ENCODE data around the gene CRHR2. TPM values are rescaled to one million over a fixed set of nuclear protein-coding genes. Genes with fewer than 3 reads are reported as not detected.

Gene CRHR2
- total and polyA plus RNA-seq, 2 experiments from 2014 or later: 0.14 to 1.4 TPM

DNA sequence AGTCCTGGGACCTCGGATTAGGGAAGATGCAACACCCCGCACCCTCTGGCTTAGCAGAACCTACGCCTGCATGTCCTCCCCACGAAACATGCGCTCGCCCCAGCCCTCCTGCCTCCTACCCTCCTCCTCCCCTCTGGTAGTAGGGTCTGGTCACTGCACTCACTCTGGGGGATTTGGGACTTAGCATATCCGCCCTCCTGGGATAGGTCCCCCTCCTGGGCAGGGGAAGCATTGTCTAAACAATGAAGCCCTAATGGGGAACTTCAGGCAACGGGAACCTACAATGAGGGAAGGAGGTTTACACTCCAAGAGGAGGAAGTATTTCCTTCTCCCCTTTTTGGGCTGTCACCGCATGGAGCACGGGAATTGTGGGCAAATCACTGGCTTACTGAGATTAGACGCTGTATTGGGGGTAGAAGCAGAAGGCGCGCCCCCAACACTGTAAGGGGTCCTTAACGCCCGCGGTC is 892 bp downstream of the CRHR2 start:
- DNase-seq (ENCODE audit: low spot score): peak; percentile 87

DNA sequence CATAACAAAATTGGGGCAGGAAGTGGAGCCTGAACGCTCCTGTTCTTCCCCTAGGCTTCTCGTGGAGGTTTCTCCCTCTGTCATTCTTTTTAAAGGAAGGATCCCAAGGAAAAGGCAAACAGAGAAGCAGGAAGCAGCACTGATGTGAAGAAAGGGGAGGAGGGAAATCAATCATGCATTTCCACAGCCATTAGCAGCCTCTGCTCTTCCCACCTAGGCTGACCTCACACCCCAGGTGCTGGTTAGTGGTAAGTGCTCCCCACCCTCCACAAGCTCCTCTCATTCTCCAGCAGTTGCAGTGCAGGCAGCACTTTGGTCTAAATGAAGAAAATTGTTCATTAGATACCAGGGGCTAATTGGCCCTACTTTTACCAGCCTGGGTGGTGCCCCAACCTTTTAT is 2.6 kb downstream of the CRHR2 start:
- H4K20me1 ChIP-seq (replicated peaks; ENCODE audit: insufficient read depth): no peaks in the 10 kb centered on the region
- H3K36me3 ChIP-seq (ENCODE audit: insufficient read depth): no peaks in the 10 kb centered on the region
- H2AFZ ChIP-seq: no peak overlapping the region
- no peak overlapping the region for H3K4me3 ChIP-seq
- H3K9me3 Mint-ChIP-seq: no peaks in the 10 kb centered on the region
- peaks cover 15% of the 10 kb centered on the region; the same call in 1 of the 2 replicates for H3K4me1 ChIP-seq (ENCODE audit: insufficient read depth)
- H3K27me3 ChIP-seq (ENCODE audit: insufficient read depth): peaks cover 59% of the 10 kb centered on the region
- H3K36me3 Mint-ChIP-seq (ENCODE audit: low read depth): no peaks in the 10 kb centered on the region; the same call in 2 of the 3 replicates
- H3K27ac ChIP-seq (ENCODE audit: low read depth): no peak overlapping the region
- peaks cover 35% of the 10 kb centered on the region for H3K27me3 Mint-ChIP-seq (ENCODE audit: insufficient read depth, low read depth, poor library complexity)
- no peaks in the 10 kb centered on the region for H3K79me2 ChIP-seq (replicated peaks; ENCODE audit: insufficient read depth)
- DNase-seq (ENCODE audit: low spot score): no peak
- no peak overlapping the region for H3K4me2 ChIP-seq
- no peaks in the 10 kb centered on the region for H3F3A ChIP-seq (replicated peaks; ENCODE audit: low read depth)
- ATAC-seq: no peak
- peaks cover 42% of the 10 kb centered on the region for H3K4me1 Mint-ChIP-seq
- H3K9me2 ChIP-seq (ENCODE audit: insufficient read depth): no peaks in the 10 kb centered on the region
- no peak overlapping the region for H3K4me3 Mint-ChIP-seq
- no peak overlapping the region for H3K27ac Mint-ChIP-seq
- TF ChIP-seq, protein P1, sequence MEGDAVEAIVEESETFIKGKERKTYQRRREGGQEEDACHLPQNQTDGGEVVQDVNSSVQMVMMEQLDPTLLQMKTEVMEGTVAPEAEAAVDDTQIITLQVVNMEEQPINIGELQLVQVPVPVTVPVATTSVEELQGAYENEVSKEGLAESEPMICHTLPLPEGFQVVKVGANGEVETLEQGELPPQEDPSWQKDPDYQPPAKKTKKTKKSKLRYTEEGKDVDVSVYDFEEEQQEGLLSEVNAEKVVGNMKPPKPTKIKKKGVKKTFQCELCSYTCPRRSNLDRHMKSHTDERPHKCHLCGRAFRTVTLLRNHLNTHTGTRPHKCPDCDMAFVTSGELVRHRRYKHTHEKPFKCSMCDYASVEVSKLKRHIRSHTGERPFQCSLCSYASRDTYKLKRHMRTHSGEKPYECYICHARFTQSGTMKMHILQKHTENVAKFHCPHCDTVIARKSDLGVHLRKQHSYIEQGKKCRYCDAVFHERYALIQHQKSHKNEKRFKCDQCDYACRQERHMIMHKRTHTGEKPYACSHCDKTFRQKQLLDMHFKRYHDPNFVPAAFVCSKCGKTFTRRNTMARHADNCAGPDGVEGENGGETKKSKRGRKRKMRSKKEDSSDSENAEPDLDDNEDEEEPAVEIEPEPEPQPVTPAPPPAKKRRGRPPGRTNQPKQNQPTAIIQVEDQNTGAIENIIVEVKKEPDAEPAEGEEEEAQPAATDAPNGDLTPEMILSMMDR (conservative IDR thresholded peaks at IDR 0.05; ENCODE audit: low read depth in 2 of 2): no peak
- TF ChIP-seq EZH2 (IDR thresholded peaks at IDR 0.05; ENCODE audit: low read depth, unreplicated experiment) (no peak), STAT1 (IDR thresholded peaks at IDR 0.05; ENCODE audit: unreplicated experiment) (no peak), ZNF331 (CRISPR knock-in tag; IDR thresholded peaks at IDR 0.05; ENCODE audit: low read depth) (no peak), EZH2phosphoT487 (IDR thresholded peaks at IDR 0.05; ENCODE audit: unreplicated experiment) (no peak), CREB1 (CRISPR knock-in tag; IDR thresholded peaks at IDR 0.05; ENCODE audit: low read depth) (no peak)
- TF ChIP-seq, protein P2, sequence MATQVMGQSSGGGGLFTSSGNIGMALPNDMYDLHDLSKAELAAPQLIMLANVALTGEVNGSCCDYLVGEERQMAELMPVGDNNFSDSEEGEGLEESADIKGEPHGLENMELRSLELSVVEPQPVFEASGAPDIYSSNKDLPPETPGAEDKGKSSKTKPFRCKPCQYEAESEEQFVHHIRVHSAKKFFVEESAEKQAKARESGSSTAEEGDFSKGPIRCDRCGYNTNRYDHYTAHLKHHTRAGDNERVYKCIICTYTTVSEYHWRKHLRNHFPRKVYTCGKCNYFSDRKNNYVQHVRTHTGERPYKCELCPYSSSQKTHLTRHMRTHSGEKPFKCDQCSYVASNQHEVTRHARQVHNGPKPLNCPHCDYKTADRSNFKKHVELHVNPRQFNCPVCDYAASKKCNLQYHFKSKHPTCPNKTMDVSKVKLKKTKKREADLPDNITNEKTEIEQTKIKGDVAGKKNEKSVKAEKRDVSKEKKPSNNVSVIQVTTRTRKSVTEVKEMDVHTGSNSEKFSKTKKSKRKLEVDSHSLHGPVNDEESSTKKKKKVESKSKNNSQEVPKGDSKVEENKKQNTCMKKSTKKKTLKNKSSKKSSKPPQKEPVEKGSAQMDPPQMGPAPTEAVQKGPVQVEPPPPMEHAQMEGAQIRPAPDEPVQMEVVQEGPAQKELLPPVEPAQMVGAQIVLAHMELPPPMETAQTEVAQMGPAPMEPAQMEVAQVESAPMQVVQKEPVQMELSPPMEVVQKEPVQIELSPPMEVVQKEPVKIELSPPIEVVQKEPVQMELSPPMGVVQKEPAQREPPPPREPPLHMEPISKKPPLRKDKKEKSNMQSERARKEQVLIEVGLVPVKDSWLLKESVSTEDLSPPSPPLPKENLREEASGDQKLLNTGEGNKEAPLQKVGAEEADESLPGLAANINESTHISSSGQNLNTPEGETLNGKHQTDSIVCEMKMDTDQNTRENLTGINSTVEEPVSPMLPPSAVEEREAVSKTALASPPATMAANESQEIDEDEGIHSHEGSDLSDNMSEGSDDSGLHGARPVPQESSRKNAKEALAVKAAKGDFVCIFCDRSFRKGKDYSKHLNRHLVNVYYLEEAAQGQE (IDR thresholded peaks at IDR 0.05; ENCODE audit: unreplicated experiment): no peak

More for the DNA sequence above, 892 bp downstream of the CRHR2 start:
- Histone ChIP-seq H3K4me3 (peak overlapping the region; percentile 75), H3F3A (replicated peaks; ENCODE audit: low read depth) (no peaks in the 10 kb centered on the region), H3K27me3 (ENCODE audit: insufficient read depth) (peaks cover 59% of the 10 kb centered on the region), H4K20me1 (replicated peaks; ENCODE audit: insufficient read depth) (no peaks in the 10 kb centered on the region), H2AFZ (peak overlapping the region; percentile 89), H3K9me2 (ENCODE audit: insufficient read depth) (no peaks in the 10 kb centered on the region), H3K4me2 (peak overlapping the region; percentile 92), H3K27ac (ENCODE audit: low read depth) (no peak overlapping the region), H3K79me2 (replicated peaks; ENCODE audit: insufficient read depth) (no peaks in the 10 kb centered on the region), H3K4me1 (ENCODE audit: insufficient read depth) (peaks cover 15% of the 10 kb centered on the region; the same call in 1 of the 2 replicates), H3K36me3 (ENCODE audit: insufficient read depth) (no peaks in the 10 kb centered on the region)
- Mint-ChIP-seq H3K36me3 (ENCODE audit: low read depth) (no peaks in the 10 kb centered on the region; the same call in 2 of the 3 replicates), H3K27me3 (ENCODE audit: insufficient read depth, low read depth, poor library complexity) (peaks cover 35% of the 10 kb centered on the region), H3K9me3 (no peaks in the 10 kb centered on the region), H3K4me3 (peak overlapping the region; percentile 79), H3K4me1 (peaks cover 42% of the 10 kb centered on the region), H3K27ac (no peak overlapping the region)
- TF ChIP-seq, protein P2 (IDR thresholded peaks at IDR 0.05; ENCODE audit: unreplicated experiment): no peak
- TF ChIP-seq, protein P1 (conservative IDR thresholded peaks at IDR 0.05; ENCODE audit: low read depth in 2 of 2): peak; percentile 7 to 24; a peak in 2 of 4 replicates
- ATAC-seq: peak; percentile 54

Measured in GM23338 (cell line).